ENCODE data around the gene EMC7. TPM values are rescaled to one million over a fixed set of nuclear protein-coding genes. Genes with fewer than 3 reads are reported as not detected.

EMC7 gene
- total RNA-seq, result 66.8 TPM
- long read RNA-seq, transcript EMC7-201 (5 exons, 1,155 nt), result major isoform, 96 of 101 reads
- long read RNA-seq, partial matches to known transcripts, result 1 of 101 reads
- long read RNA-seq, other reads (novel, unspliced or antisense), result 4 of 101 reads

GRCh38 chr15:34101366-34102174 is at the start of gene EMC7, which contains the start of gene PGBD4:
TSS of gene EMC7 (minus strand) at chr15:34101862. CDS start at chr15:34101839, 23 bp downstream.
TSS of gene PGBD4 (plus strand) at chr15:34102083. CDS start at chr15:34102532, 449 bp downstream.
- Histone ChIP-seq H3K36me3 (no peaks in the 10 kb centered on the region), H3K4me1 (peaks cover 25% of the 10 kb centered on the region), H3K27ac (peak within 1 kb of the TSS; percentile 94), H3K9me3 (no peaks in the 10 kb centered on the region), H3K4me3 (peak within 1 kb of the TSS; percentile 96), H3K27me3 (no peaks in the 10 kb centered on the region)
- peak; percentile 99 for DNase-seq
- ATAC-seq, result peak; percentile 99
- intact Hi-C loops (cut with DNase I), result loop anchor here (10.0 kb wide), 1 partner anchor 113 kb away; the partner anchor contains the start of gene KATNBL1
- no peak for TF ChIP-seq CTCF (IDR thresholded peaks at IDR 0.05)

GRCh38 chr15:34147371-34148140 is 45.9 kb upstream of the EMC7 start:
- intact Hi-C loops (cut with DNase I), result no loop called here
- Histone ChIP-seq H3K9me3 (no peaks in the 10 kb centered on the region), H3K27ac (no peak overlapping the region), H3K36me3 (peaks cover 62% of the 10 kb centered on the region), H3K4me1 (no peaks in the 10 kb centered on the region), H3K27me3 (no peaks in the 10 kb centered on the region), H3K4me3 (no peak overlapping the region)
- TF ChIP-seq CTCF (IDR thresholded peaks at IDR 0.05), result no peak
- no peak for ATAC-seq
- DNase-seq, result no peak

GRCh38 chr15:34133511-34133910 is 31.8 kb upstream of the EMC7 start:
- TF ChIP-seq CTCF (IDR thresholded peaks at IDR 0.05), result no peak
- Histone ChIP-seq H3K4me1 (no peaks in the 10 kb centered on the region), H3K27ac (no peak overlapping the region), H3K36me3 (no peaks in the 10 kb centered on the region), H3K27me3 (no peaks in the 10 kb centered on the region), H3K4me3 (no peak overlapping the region), H3K9me3 (no peaks in the 10 kb centered on the region)
- intact Hi-C loops (cut with DNase I), result no loop called here
- no peak for ATAC-seq
- no peak for DNase-seq

GRCh38 chr15:34132881-34133280 is 31.2 kb upstream of the EMC7 start:
- DNase-seq, result no peak
- Histone ChIP-seq H3K9me3 (no peaks in the 10 kb centered on the region), H3K36me3 (no peaks in the 10 kb centered on the region), H3K4me1 (no peaks in the 10 kb centered on the region), H3K27me3 (no peaks in the 10 kb centered on the region), H3K4me3 (no peak overlapping the region), H3K27ac (no peak overlapping the region)
- no peak for TF ChIP-seq CTCF (IDR thresholded peaks at IDR 0.05)
- no peak for ATAC-seq
- intact Hi-C loops (cut with DNase I), result no loop called here

- no peaks in the 10 kb centered on the region for H3K9me3 ChIP-seq
- DNase-seq (no peak), ATAC-seq (no peak)
- intact Hi-C loops (cut with DNase I), result no loop called here
- no peaks in the 10 kb centered on the region for H3K4me1 ChIP-seq
- no peaks in the 10 kb centered on the region for H3K27me3 ChIP-seq
- H3K27ac ChIP-seq, result no peak overlapping the region
- no peak overlapping the region for H3K4me3 ChIP-seq
- no peak for TF ChIP-seq CTCF (IDR thresholded peaks at IDR 0.05)
- no peaks in the 10 kb centered on the region for H3K36me3 ChIP-seq
These were observed 27.2 kb upstream of the EMC7 start for GRCh38 chr15:34128898-34129297.

Measured in upper lobe of right lung (tissue), 1 donor.